B cell (primary cell): Measurements from ENCODE around the gene MICA. TPM values are rescaled to one million over a fixed set of nuclear protein-coding genes. Genes with fewer than 3 reads are reported as not detected.
"Not testable (repeated sequence)": the region's sequence is repeated elsewhere in the genome, so short reads cannot be mapped to it uniquely, and the experiment has no call there.

Source experiments
- ATAC-seq: fragments of 200-7000 bp; cut with Tn5 transposase; one replicate; pipeline ENCODE4 v1.10.0; 2021; ENCODE audit warnings: low read depth, mild to moderate bottlenecking, moderate number of reproducible peaks, moderate library complexity
- CTCF ChIA-PET: fragments of 350-600 bp; sonication (Branson Sonifier 250); formaldehyde crosslinking; loops from one replicate; lab custom pipeline; 2021; ENCODE audit warnings: antibody characterized with exemption, inconsistent platforms; lab: Charles Lee
- POLR2A ChIA-PET: fragments of 350-600 bp; sonication (Branson Sonifier 250); formaldehyde crosslinking; loops from one replicate; lab custom pipeline; 2021; ENCODE audit warnings: antibody characterized with exemption; lab: Charles Lee
- DNase-seq: peaks from one replicate; pipeline ENCODE4 v3.0.0; 2013
- H2AFZ ChIP-seq: 2 replicates; pipeline ENCODE4 v1.6.1; 2012; ENCODE audit warnings: mild to moderate bottlenecking, low read depth, low read length; ENCODE audit not compliant: insufficient read depth, poor library complexity, severe bottlenecking
- H3K27ac ChIP-seq, 2 donors: 1 replicate in 1 of 2; 2 replicates in 1 of 2; pipeline ENCODE4 v1.5.1; 2012 to 2013; ENCODE audit warnings: low read length in 2 of 2, mild to moderate bottlenecking in 2 of 2, moderate library complexity in 1 of 2
- H3K27me3 ChIP-seq, 4 experiments: fragments of 200-600 bp in 1 of 4; sonication (generic) in 1 of 4; replicated peaks in 1 of 4; 1 replicate in 2 of 4; 2 replicates in 2 of 4; pipeline versions ENCODE4 v1.6.1 to v1.7.0; 2013 to 2016; ENCODE audit warnings: low read length in 3 of 4, mild to moderate bottlenecking in 2 of 4, mixed read lengths in 1 of 4, moderate library complexity in 1 of 4; ENCODE audit not compliant: insufficient read depth in 4 of 4, control insufficient read depth in 3 of 4; ENCODE audit errors: control extremely low read depth in 1 of 4
- H3K36me3 ChIP-seq, 2 experiments: replicated peaks in 1 of 2; 1 replicate in 1 of 2; 2 replicates in 1 of 2; pipeline versions ENCODE4 v1.6.1 to v1.7.1; 2013; ENCODE audit warnings: low read length in 1 of 2; ENCODE audit not compliant: insufficient read depth in 2 of 2, control insufficient read depth in 1 of 2; ENCODE audit errors: control extremely low read depth in 1 of 2, extremely low read depth in 1 of 2
- H3K4me1 ChIP-seq, 2 donors: fragments of 200-600 bp in 1 of 2; sonication (generic) in 1 of 2; 1 replicate in 1 of 2; 2 replicates in 1 of 2; pipeline versions ENCODE4 v1.5.1 to v1.6.1; 2013 to 2017; ENCODE audit warnings: low read length in 2 of 2; ENCODE audit not compliant: control insufficient read depth in 2 of 2, insufficient read depth in 2 of 2
- H3K4me2 ChIP-seq: replicated peaks from 2 replicates; pipeline ENCODE3; 2012; ENCODE audit warnings: mild to moderate bottlenecking, low read depth, low read length; ENCODE audit not compliant: poor library complexity, severe bottlenecking
- H3K4me3 ChIP-seq, 5 experiments: fragments of 200-600 bp in 1 of 5; sonication (generic) in 1 of 5; 1 replicate in 3 of 5; 2 replicates in 2 of 5; pipeline versions ENCODE4 v1.5.1 to v1.7.0; 2011 to 2016; ENCODE audit warnings: low read length in 4 of 5, mild to moderate bottlenecking in 4 of 5, low read depth in 2 of 5, control low read depth in 1 of 5, moderate library complexity in 1 of 5; ENCODE audit not compliant: insufficient read depth in 1 of 5; ENCODE audit errors: control extremely low read depth in 1 of 5, extremely low read depth in 1 of 5
- H3K79me2 ChIP-seq: fragments of 200-600 bp; sonication (generic); one replicate; pipeline ENCODE4 v1.6.0; 2016; ENCODE audit warnings: low read length; ENCODE audit not compliant: control insufficient read depth, insufficient read depth
- H3K9ac ChIP-seq: fragments of 200-600 bp; sonication (generic); 2 replicates; pipeline ENCODE4 v1.6.1; 2017; ENCODE audit warnings: mild to moderate bottlenecking, low read length, moderate library complexity
- H3K9me3 ChIP-seq, 3 donors: one replicate each; pipeline versions ENCODE4 v1.6.1 to v1.7.1; 2013; ENCODE audit warnings: low read length in 2 of 3; ENCODE audit not compliant: control insufficient read depth in 2 of 3, insufficient read depth in 1 of 3; ENCODE audit errors: control extremely low read depth in 1 of 3
- H4K20me1 ChIP-seq: 2 replicates; pipeline ENCODE4 v1.6.0; 2012; ENCODE audit warnings: mild to moderate bottlenecking, low read length; ENCODE audit not compliant: insufficient read depth, control insufficient read depth, poor library complexity, severe bottlenecking
- H3K27ac Mint-ChIP-seq: one replicate; pipeline ENCODE4 v1.8.0; 2021; ENCODE audit warnings: mixed read lengths
- H3K27me3 Mint-ChIP-seq: one replicate; pipeline ENCODE4 v1.8.0; 2021; ENCODE audit warnings: mixed read lengths
- H3K4me1 Mint-ChIP-seq: one replicate; pipeline ENCODE4 v1.8.0; 2021; ENCODE audit warnings: mixed read lengths
- H3K4me3 Mint-ChIP-seq: one replicate; pipeline ENCODE4 v1.8.0; 2021; ENCODE audit warnings: mixed read lengths
- H3K9me3 Mint-ChIP-seq: one replicate; pipeline ENCODE4 v1.8.0; 2022; ENCODE audit warnings: mixed read lengths; ENCODE audit not compliant: insufficient read depth
- CTCF ChIP-seq: fragments of 200-600 bp; IDR thresholded peaks from one replicate; pipeline ENCODE4 v1.8.0; 2022; ENCODE audit warnings: antibody characterized with exemption, mild to moderate bottlenecking
- EZH2 ChIP-seq: IDR thresholded peaks from 2 replicates; pipeline ENCODE4 v1.6.1; 2012; ENCODE audit warnings: borderline replicate concordance, low read depth, mild to moderate bottlenecking, moderate library complexity, low read length; ENCODE audit not compliant: insufficient read depth, poor library complexity, severe bottlenecking
- WGBS: methylation state at CpG from one replicate; pipeline ENCODE4 v1.1.5; 2013; ENCODE audit warnings: missing lambda C conversion rate; ENCODE audit not compliant: insufficient coverage; 5-methylcytosine and 5-hydroxymethylcytosine counted together
- intact Hi-C: fragments of 100-400 bp; cut with micrococcal nuclease; formaldehyde crosslinking; loops from one replicate; pipeline ENCODE4 v1.10.0; 2022
- polyA plus RNA-seq: library from polyadenylated mRNA; depleted of rRNA; stranded (reverse); fragments of >200 nt; gene quantifications from 2 replicates; pipeline ENCODE4 v1.2.3, GENCODE V29; 2012
- total RNA-seq, 2 donors: library from RNA; stranded (reverse); fragments of 120-200 nt in 1 of 2; gene quantifications; 1 replicate in 1 of 2; 2 replicates in 1 of 2; pipeline versions ENCODE4 v1.2.3 to v1.2.4, GENCODE V29; 2013 to 2022

Gene MICA
- total and polyA plus RNA-seq, 2 donors (not counting 1 experiment from before 2014, with no cell fraction given) = 13.9 to 28.5 TPM

GRCh38 chr6:31453259-31453658 lies 49.9 kb downstream of the MICA start:
- peaks cover 5% of the 10 kb centered on the region for H3K9me3 Mint-ChIP-seq
- Histone ChIP-seq H3K79me2 (no peaks in the 10 kb centered on the region), H2AFZ (no peak overlapping the region), H3K36me3 (no peaks in the 10 kb centered on the region), H3K4me3 (no peak overlapping the region), H3K9me3 (peaks cover 0 to 14% (median 0%) of the 10 kb centered on the region in 3 donors), H3K27me3 (peaks cover 0 to 6% (median 2%) of the 10 kb centered on the region in 4 experiments), H4K20me1 (no peaks in the 10 kb centered on the region), H3K4me2 (no peak overlapping the region), H3K27ac (no peak overlapping the region), H3K9ac (no peak overlapping the region), H3K4me1 (no peaks in the 10 kb centered on the region)
- H3K4me1 Mint-ChIP-seq = no peaks in the 10 kb centered on the region
- 83% methylated on average over 1 of the region's 2 CpGs for WGBS
- H3K27ac Mint-ChIP-seq = no peak overlapping the region
- DNase-seq (no peak), ATAC-seq (no peak)
- ChIA-PET CTCF (no interaction called here), POLR2A (no interaction called here)
- no peaks in the 10 kb centered on the region for H3K27me3 Mint-ChIP-seq
- H3K4me3 Mint-ChIP-seq = no peak overlapping the region
- no peak for TF ChIP-seq EZH2
- no peak for TF ChIP-seq CTCF
- intact Hi-C loops = no loop called here

DNA sequence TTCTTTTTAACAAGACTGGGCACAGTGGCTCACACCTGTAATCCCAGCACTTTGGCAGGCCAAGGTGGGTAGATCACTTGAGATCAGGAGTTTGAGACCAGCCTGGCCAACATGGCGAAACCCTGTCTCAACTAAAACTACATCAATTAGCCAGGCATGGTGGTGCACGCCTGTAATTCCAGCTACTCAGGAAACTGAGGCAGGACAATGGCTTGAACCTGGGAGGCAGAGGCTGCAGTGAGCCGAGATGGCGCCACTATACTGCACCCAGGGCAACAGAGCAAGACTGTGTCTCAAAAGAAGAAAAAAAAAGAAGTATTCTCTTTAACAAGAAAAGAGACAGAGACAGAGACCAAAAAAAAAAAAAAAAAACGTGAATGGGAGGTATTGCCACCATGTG lies 56.5 kb downstream of the MICA start:
- H3K4me2 ChIP-seq, H3K27me3 ChIP-seq, DNase-seq, POLR2A ChIA-PET, H3K4me3 ChIP-seq, H3K4me3 Mint-ChIP-seq, H3K9me3 Mint-ChIP-seq, H3K9me3 ChIP-seq, H3K36me3 ChIP-seq, H3K9ac ChIP-seq, H3K27ac Mint-ChIP-seq, H3K27me3 Mint-ChIP-seq, H2AFZ ChIP-seq, H3K27ac ChIP-seq, ATAC-seq: not testable (repeated sequence)
- peaks cover 17% of the 10 kb centered on the region for H4K20me1 ChIP-seq
- peaks cover 18 to 23% of the 10 kb centered on the region in 2 donors for H3K4me1 ChIP-seq
- WGBS = 100% methylated on average over 2 of the region's 5 CpGs
- peaks cover 43% of the 10 kb centered on the region for H3K79me2 ChIP-seq
- peaks cover 34% of the 10 kb centered on the region for H3K4me1 Mint-ChIP-seq
- intact Hi-C loops = loop anchor here (10.0 kb wide), 1 partner anchor 305 kb away; the partner anchor contains the start of genes CCHCR1 and TCF19
- CTCF ChIA-PET = interaction anchor here (1.4 kb wide), 1 partner anchor 60 kb away, joined by 4 read pairs; no protein-coding TSS in a partner anchor
